ENCODE data around the gene SHB. TPM values are rescaled to one million over a fixed set of nuclear protein-coding genes. Genes with fewer than 3 reads are reported as not detected.

The SHB gene
- total and polyA plus RNA-seq, 2 of the 13 experiments (the other 11 are each of a cell fraction or from before 2014, with no cell fraction given): 19.4 to 20.7 TPM

- no peak for TF ChIP-seq GPBP1L1 (CRISPR knock-in tag; IDR thresholded peaks at IDR 0.05)
- TF ChIP-seq, protein P1, sequence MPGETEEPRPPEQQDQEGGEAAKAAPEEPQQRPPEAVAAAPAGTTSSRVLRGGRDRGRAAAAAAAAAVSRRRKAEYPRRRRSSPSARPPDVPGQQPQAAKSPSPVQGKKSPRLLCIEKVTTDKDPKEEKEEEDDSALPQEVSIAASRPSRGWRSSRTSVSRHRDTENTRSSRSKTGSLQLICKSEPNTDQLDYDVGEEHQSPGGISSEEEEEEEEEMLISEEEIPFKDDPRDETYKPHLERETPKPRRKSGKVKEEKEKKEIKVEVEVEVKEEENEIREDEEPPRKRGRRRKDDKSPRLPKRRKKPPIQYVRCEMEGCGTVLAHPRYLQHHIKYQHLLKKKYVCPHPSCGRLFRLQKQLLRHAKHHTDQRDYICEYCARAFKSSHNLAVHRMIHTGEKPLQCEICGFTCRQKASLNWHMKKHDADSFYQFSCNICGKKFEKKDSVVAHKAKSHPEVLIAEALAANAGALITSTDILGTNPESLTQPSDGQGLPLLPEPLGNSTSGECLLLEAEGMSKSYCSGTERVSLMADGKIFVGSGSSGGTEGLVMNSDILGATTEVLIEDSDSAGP (CRISPR knock-in tag; IDR thresholded peaks at IDR 0.05; ENCODE audit: borderline replicate concordance): peak; percentile 96
- TF ChIP-seq ZNF367 (CRISPR knock-in tag; IDR thresholded peaks at IDR 0.05; ENCODE audit: borderline replicate concordance): no peak
- 0 out of 2 replicates have a peak, but pooled peaks have one; percentile 47 for TF ChIP-seq RCOR2 (CRISPR knock-in tag; IDR thresholded peaks at IDR 0.05)
- TF ChIP-seq GPN1 (CRISPR knock-in tag; IDR thresholded peaks at IDR 0.05; ENCODE audit: borderline replicate concordance): no peak
- peak; percentile 71 for TF ChIP-seq SP4 (CRISPR knock-in tag; IDR thresholded peaks at IDR 0.05)
- TF ChIP-seq, protein P2, sequence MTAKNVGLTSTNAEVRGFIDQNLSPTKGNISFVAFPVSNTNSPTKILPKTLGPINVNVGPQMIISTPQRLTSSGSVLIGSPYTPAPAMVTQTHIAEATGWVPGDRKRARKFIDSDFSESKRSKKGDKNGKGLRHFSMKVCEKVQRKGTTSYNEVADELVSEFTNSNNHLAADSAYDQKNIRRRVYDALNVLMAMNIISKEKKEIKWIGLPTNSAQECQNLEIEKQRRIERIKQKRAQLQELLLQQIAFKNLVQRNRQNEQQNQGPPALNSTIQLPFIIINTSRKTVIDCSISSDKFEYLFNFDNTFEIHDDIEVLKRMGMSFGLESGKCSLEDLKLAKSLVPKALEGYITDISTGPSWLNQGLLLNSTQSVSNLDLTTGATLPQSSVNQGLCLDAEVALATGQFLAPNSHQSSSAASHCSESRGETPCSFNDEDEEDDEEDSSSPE (CRISPR knock-in tag; IDR thresholded peaks at IDR 0.05): peak; percentile 86
- TF ChIP-seq ZNF296 (CRISPR knock-in tag; conservative IDR thresholded peaks at IDR 0.05): no peak
- TF ChIP-seq ZNF513 (CRISPR knock-in tag; conservative IDR thresholded peaks at IDR 0.05): no peak
- 0 out of 2 replicates have a peak, but pooled peaks have one; percentile 36 for TF ChIP-seq ZNF616 (CRISPR knock-in tag; IDR thresholded peaks at IDR 0.05; ENCODE audit: low read depth)
- peak; percentile 49; the same call in 1 of the 2 replicates for TF ChIP-seq NFKB2 (CRISPR knock-in tag; IDR thresholded peaks at IDR 0.05; ENCODE audit: borderline replicate concordance)
- TF ChIP-seq ZFP36L1 (CRISPR knock-in tag; IDR thresholded peaks at IDR 0.05): peak; percentile 96
- no peak; the same call in 1 of the 2 replicates for TF ChIP-seq ZNF235 (CRISPR knock-in tag; IDR thresholded peaks at IDR 0.05; ENCODE audit: borderline replicate concordance)
- no peak for TF ChIP-seq DPF2 (CRISPR knock-in tag; IDR thresholded peaks at IDR 0.05; ENCODE audit: borderline replicate concordance, low read depth)
- TF ChIP-seq ZFP36L2 (CRISPR knock-in tag; IDR thresholded peaks at IDR 0.05): no peak
- no peak for TF ChIP-seq ZNF530 (CRISPR knock-in tag; IDR thresholded peaks at IDR 0.05; ENCODE audit: low read depth)
- TF ChIP-seq ZNF180 (CRISPR knock-in tag; IDR thresholded peaks at IDR 0.05; ENCODE audit: borderline replicate concordance, low read depth): no peak
- peak; percentile 64 for TF ChIP-seq AGO1 (IDR thresholded peaks at IDR 0.05; ENCODE audit: low read depth, low read length, poor library complexity, severe bottlenecking)
- TF ChIP-seq HNF4G (IDR thresholded peaks at IDR 0.05; ENCODE audit: borderline replicate concordance, low read depth, low read length): no peak
- peak; percentile 75 for TF ChIP-seq HNF4G (CRISPR knock-in tag; IDR thresholded peaks at IDR 0.05; ENCODE audit: borderline replicate concordance, low read depth)
- no peak for TF ChIP-seq ZNF496 (CRISPR knock-in tag; IDR thresholded peaks at IDR 0.05; ENCODE audit: insufficient replicate concordance)
- TF ChIP-seq JUND (CRISPR knock-in tag; IDR thresholded peaks at IDR 0.05): 0 out of 2 replicates have a peak, but pooled peaks have one; percentile 47
- peak; percentile 75; the same call in 1 of the 2 replicates for TF ChIP-seq ZNF383 (CRISPR knock-in tag; IDR thresholded peaks at IDR 0.05; ENCODE audit: borderline replicate concordance)
- no peak; the same call in 1 of the 2 replicates for TF ChIP-seq PAX8 (CRISPR knock-in tag; IDR thresholded peaks at IDR 0.05; ENCODE audit: borderline replicate concordance)
Measured at GRCh38 chr9:37903647-37904444, 165.2 kb downstream of the SHB start, which contains the start of gene SLC25A51 (continued).

Data from HepG2 (cell line).